NCI-H1694 treated with DMSO at 0.1 percent for 48 hours (cell line): ENCODE data around the gene PABPC5.

Experiments used
- DNase-seq: peaks from one replicate; lab custom pipeline; 2025; lab: John Stamatoyannopoulos, UW

The PABPC5 gene

GRCh38 chrX:91434351-91435168, at the start of gene PABPC5:
TSS of gene PABPC5 (plus strand) at chrX:91434839. CDS start at chrX:91435578, 739 bp downstream.
- DNase-seq = peak; percentile 35

DNA sequence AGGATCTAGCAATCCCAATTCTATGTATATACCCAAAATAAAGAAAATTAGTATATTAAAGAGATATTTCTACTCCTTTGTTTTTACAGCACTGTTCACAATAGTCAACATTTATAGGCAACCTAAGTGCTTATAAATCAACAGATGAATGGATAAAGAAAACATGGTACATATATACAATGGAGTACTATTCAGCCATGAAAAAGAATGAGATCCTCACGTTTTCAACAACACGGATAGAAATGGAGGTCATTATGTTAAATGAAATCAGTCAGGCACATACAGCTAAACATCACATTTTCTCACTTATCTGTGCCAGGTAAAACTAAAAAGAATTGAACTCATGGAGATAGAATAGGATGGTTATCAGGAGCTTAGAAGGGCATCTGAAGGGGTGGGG, 45.6 kb upstream of the PABPC5 start:
- no peak for DNase-seq

GRCh38 chrX:91414713-91415112, 19.9 kb upstream of the PABPC5 start:
- peak; percentile 12 for DNase-seq

DNA sequence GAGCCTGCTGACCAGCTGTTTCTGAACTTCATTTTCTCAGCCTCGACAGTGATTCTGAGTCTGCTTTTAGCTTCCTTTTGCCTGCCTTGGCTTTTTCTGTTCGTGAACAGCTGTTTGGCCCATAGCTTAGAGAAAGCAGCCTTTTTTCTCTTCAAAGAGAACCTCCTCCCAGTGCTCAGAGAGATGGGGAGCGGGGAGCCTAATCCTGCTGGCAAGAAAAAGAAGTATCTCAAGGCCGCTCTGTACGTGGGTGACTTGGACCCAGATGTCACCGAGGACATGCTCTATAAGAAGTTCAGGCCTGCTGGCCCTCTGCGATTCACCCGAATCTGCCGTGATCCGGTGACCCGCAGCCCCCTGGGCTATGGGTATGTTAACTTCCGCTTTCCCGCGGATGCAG, 756 bp downstream of the PABPC5 start:
- DNase-seq = no peak
